ENCODE measurements around the gene OR5AS1.
A peak's percentile ranks its signal among the peaks of the same experiment; 100 is the strongest.
"Not testable (repeated sequence)": the region's sequence is repeated elsewhere in the genome, so short reads cannot be mapped to it uniquely, and the experiment has no call there.

Gene OR5AS1

GRCh38 chr11:56027354-56027753 lies at the start of gene OR5AS1:
OR5AS1 (plus strand) TSS chr11:56027654; CDS start chr11:56030419, 2,765 bp downstream.
- H3K9me3 ChIP-seq (ENCODE audit: control insufficient read depth, insufficient read depth, low read length) = no peaks in the 10 kb centered on the region
- no peaks in the 10 kb centered on the region for H3K4me1 ChIP-seq (ENCODE audit: control insufficient read depth, insufficient read depth, low read length)
- H3K4me3 ChIP-seq (ENCODE audit: low read depth, low read length) = no peak within 1 kb of the TSS
- H3K27me3 ChIP-seq (ENCODE audit: control insufficient read depth, insufficient read depth, low read length) = no peaks in the 10 kb centered on the region
- no peak within 1 kb of the TSS for H3K9ac ChIP-seq (ENCODE audit: low read depth, low read length)
- no peaks in the 10 kb centered on the region for H3K36me3 ChIP-seq (ENCODE audit: control insufficient read depth, insufficient read depth, low read length)
- H3K27ac ChIP-seq (ENCODE audit: low read depth, low read length) = no peak within 1 kb of the TSS

- Histone ChIP-seq H3K36me3 (ENCODE audit: control insufficient read depth, insufficient read depth, low read length) (no peaks in the 10 kb centered on the region), H3K9ac (ENCODE audit: low read depth, low read length) (no peak within 1 kb of the TSS), H3K27me3 (ENCODE audit: control insufficient read depth, insufficient read depth, low read length) (no peaks in the 10 kb centered on the region), H3K27ac (ENCODE audit: low read depth, low read length) (no peak within 1 kb of the TSS), H3K4me1 (ENCODE audit: control insufficient read depth, insufficient read depth, low read length) (peaks cover 6% of the 10 kb centered on the region; the same call in 1 of the 2 replicates), H3K9me3 (ENCODE audit: control insufficient read depth, insufficient read depth, low read length) (peaks cover 2% of the 10 kb centered on the region; the same call in 1 of the 2 replicates), H3K4me3 (ENCODE audit: low read depth, low read length) (no peak within 1 kb of the TSS; the same call in 1 of the 2 replicates)
Measured at GRCh38 chr11:55994525-55994924, 32.9 kb upstream of the OR5AS1 start, which contains the start of gene OR5F1. OR5F1 (minus strand) TSS chr11:55994625; CDS start chr11:55994625, 0 bp downstream.

GRCh38 chr11:56010716-56011115 lies 16.7 kb upstream of the OR5AS1 start:
- Histone ChIP-seq H3K9me3 (ENCODE audit: control insufficient read depth, insufficient read depth, low read length) (no peaks in the 10 kb centered on the region), H3K36me3 (ENCODE audit: control insufficient read depth, insufficient read depth, low read length) (no peaks in the 10 kb centered on the region), H3K4me1 (ENCODE audit: control insufficient read depth, insufficient read depth, low read length) (no peaks in the 10 kb centered on the region), H3K4me3 (ENCODE audit: low read depth, low read length) (no peak overlapping the region), H3K9ac (ENCODE audit: low read depth, low read length) (no peak overlapping the region), H3K27me3 (ENCODE audit: control insufficient read depth, insufficient read depth, low read length) (no peaks in the 10 kb centered on the region), H3K27ac (ENCODE audit: low read depth, low read length) (no peak overlapping the region)

- Histone ChIP-seq H3K4me1 (ENCODE audit: control insufficient read depth, insufficient read depth, low read length) (no peaks in the 10 kb centered on the region), H3K36me3 (ENCODE audit: control insufficient read depth, insufficient read depth, low read length) (no peaks in the 10 kb centered on the region), H3K9ac (ENCODE audit: low read depth, low read length) (no peak overlapping the region), H3K9me3 (ENCODE audit: control insufficient read depth, insufficient read depth, low read length) (no peaks in the 10 kb centered on the region), H3K4me3 (ENCODE audit: low read depth, low read length) (no peak overlapping the region), H3K27me3 (ENCODE audit: control insufficient read depth, insufficient read depth, low read length) (no peaks in the 10 kb centered on the region), H3K27ac (ENCODE audit: low read depth, low read length) (no peak overlapping the region)
Measured at GRCh38 chr11:56013805-56014204, 13.6 kb upstream of the OR5AS1 start.

- Histone ChIP-seq H3K4me3 (ENCODE audit: low read depth, low read length) (no peak overlapping the region), H3K36me3 (ENCODE audit: control insufficient read depth, insufficient read depth, low read length) (no peaks in the 10 kb centered on the region), H3K27ac (ENCODE audit: low read depth, low read length) (no peak overlapping the region), H3K4me1 (ENCODE audit: control insufficient read depth, insufficient read depth, low read length) (no peaks in the 10 kb centered on the region), H3K9ac (ENCODE audit: low read depth, low read length) (no peak overlapping the region), H3K9me3 (ENCODE audit: control insufficient read depth, insufficient read depth, low read length) (peaks cover 3% of the 10 kb centered on the region; the same call in 1 of the 2 replicates), H3K27me3 (ENCODE audit: control insufficient read depth, insufficient read depth, low read length) (no peaks in the 10 kb centered on the region)
Measured at GRCh38 chr11:56045538-56045937, 18.1 kb downstream of the OR5AS1 start.

GRCh38 chr11:56048480-56048879 lies 21.0 kb downstream of the OR5AS1 start:
- H3K9me3 ChIP-seq (ENCODE audit: control insufficient read depth, insufficient read depth, low read length) = peaks cover 3% of the 10 kb centered on the region; the same call in 1 of the 2 replicates
- H3K4me1 ChIP-seq (ENCODE audit: control insufficient read depth, insufficient read depth, low read length) = no peaks in the 10 kb centered on the region
- no peaks in the 10 kb centered on the region for H3K27me3 ChIP-seq (ENCODE audit: control insufficient read depth, insufficient read depth, low read length)
- no peak overlapping the region for H3K4me3 ChIP-seq (ENCODE audit: low read depth, low read length)
- H3K9ac ChIP-seq (ENCODE audit: low read depth, low read length) = no peak overlapping the region
- H3K36me3 ChIP-seq (ENCODE audit: control insufficient read depth, insufficient read depth, low read length) = no peaks in the 10 kb centered on the region
- H3K27ac ChIP-seq (ENCODE audit: low read depth, low read length) = no peak overlapping the region

GRCh38 chr11:56049487-56049886 lies 22.0 kb downstream of the OR5AS1 start:
- H3K4me3 ChIP-seq (ENCODE audit: low read depth, low read length) = no peak overlapping the region
- no peaks in the 10 kb centered on the region for H3K27me3 ChIP-seq (ENCODE audit: control insufficient read depth, insufficient read depth, low read length)
- no peaks in the 10 kb centered on the region for H3K9me3 ChIP-seq (ENCODE audit: control insufficient read depth, insufficient read depth, low read length)
- no peak overlapping the region for H3K27ac ChIP-seq (ENCODE audit: low read depth, low read length)
- no peak overlapping the region for H3K9ac ChIP-seq (ENCODE audit: low read depth, low read length)
- H3K4me1 ChIP-seq (ENCODE audit: control insufficient read depth, insufficient read depth, low read length) = no peaks in the 10 kb centered on the region
- H3K36me3 ChIP-seq (ENCODE audit: control insufficient read depth, insufficient read depth, low read length) = no peaks in the 10 kb centered on the region

GRCh38 chr11:56056366-56056765 lies 28.9 kb downstream of the OR5AS1 start:
- not testable (repeated sequence) for H3K27me3 ChIP-seq (ENCODE audit: control insufficient read depth, insufficient read depth, low read length); H3K9me3 ChIP-seq (ENCODE audit: control insufficient read depth, insufficient read depth, low read length); H3K9ac ChIP-seq (ENCODE audit: low read depth, low read length); H3K36me3 ChIP-seq (ENCODE audit: control insufficient read depth, insufficient read depth, low read length)
- Histone ChIP-seq H3K4me3 (ENCODE audit: low read depth, low read length) (peak overlapping the region; percentile 32; the same call in 1 of the 2 replicates), H3K4me1 (ENCODE audit: control insufficient read depth, insufficient read depth, low read length) (peaks cover 39% of the 10 kb centered on the region), H3K27ac (ENCODE audit: low read depth, low read length) (peak overlapping the region; percentile 91)

GRCh38 chr11:56057661-56058237 lies 30.3 kb downstream of the OR5AS1 start:
- Histone ChIP-seq H3K9ac (ENCODE audit: low read depth, low read length) (peak overlapping the region; percentile 56; the same call in 1 of the 2 replicates), H3K4me1 (ENCODE audit: control insufficient read depth, insufficient read depth, low read length) (peaks cover 39% of the 10 kb centered on the region), H3K4me3 (ENCODE audit: low read depth, low read length) (0 out of 2 replicates have a peak overlapping the region, but pooled peaks have one; percentile 32), H3K27ac (ENCODE audit: low read depth, low read length) (peak overlapping the region; percentile 91)
- H3K36me3 ChIP-seq (ENCODE audit: control insufficient read depth, insufficient read depth, low read length); H3K9me3 ChIP-seq (ENCODE audit: control insufficient read depth, insufficient read depth, low read length); H3K27me3 ChIP-seq (ENCODE audit: control insufficient read depth, insufficient read depth, low read length): not testable (repeated sequence)

GRCh38 chr11:56058260-56058780 lies 30.9 kb downstream of the OR5AS1 start:
- H3K27me3 ChIP-seq (ENCODE audit: control insufficient read depth, insufficient read depth, low read length); H3K9ac ChIP-seq (ENCODE audit: low read depth, low read length); H3K9me3 ChIP-seq (ENCODE audit: control insufficient read depth, insufficient read depth, low read length); H3K36me3 ChIP-seq (ENCODE audit: control insufficient read depth, insufficient read depth, low read length); H3K4me3 ChIP-seq (ENCODE audit: low read depth, low read length): not testable (repeated sequence)
- Histone ChIP-seq H3K4me1 (ENCODE audit: control insufficient read depth, insufficient read depth, low read length) (peaks cover 39% of the 10 kb centered on the region), H3K27ac (ENCODE audit: low read depth, low read length) (peak overlapping the region; percentile 91)

GRCh38 chr11:56066980-56067379 lies 39.5 kb downstream of the OR5AS1 start:
- H3K27ac ChIP-seq (ENCODE audit: low read depth, low read length) = no peak overlapping the region
- H3K4me3 ChIP-seq (ENCODE audit: low read depth, low read length) = no peak overlapping the region

More at GRCh38 chr11:56066980-56067379, 39.5 kb downstream of the OR5AS1 start:
- Histone ChIP-seq H3K9me3 (ENCODE audit: control insufficient read depth, insufficient read depth, low read length) (no peaks in the 10 kb centered on the region), H3K9ac (ENCODE audit: low read depth, low read length) (no peak overlapping the region), H3K27me3 (ENCODE audit: control insufficient read depth, insufficient read depth, low read length) (no peaks in the 10 kb centered on the region), H3K36me3 (ENCODE audit: control insufficient read depth, insufficient read depth, low read length) (no peaks in the 10 kb centered on the region), H3K4me1 (ENCODE audit: control insufficient read depth, insufficient read depth, low read length) (no peaks in the 10 kb centered on the region)

Data from HUES48 (cell line).